Fibroblast of pulmonary artery (primary cell): ENCODE measurements around the gene GSTT4.

ENCODE experiments used
- DNase-seq: peaks from one replicate; pipeline ENCODE4 v3.0.0-alpha.2; 2010; ENCODE audit warnings: low read depth
- H3K4me3 ChIP-seq: replicated peaks from 2 replicates; pipeline ENCODE4 v1.5.1; 2011; ENCODE audit warnings: low read depth, mild to moderate bottlenecking, control low read depth, low read length, moderate library complexity
- CTCF ChIP-seq: IDR thresholded peaks from 2 replicates; pipeline ENCODE4 v1.5.1; 2011; ENCODE audit warnings: mild to moderate bottlenecking, control low read depth, low read length, inconsistent platforms; ENCODE audit errors: missing control alignments

GSTT4 gene

GRCh38 chr22:24011735-24012068 lies 6.4 kb upstream of the GSTT4 start:
- TF ChIP-seq CTCF: no peak
- DNase-seq: no peak
- H3K4me3 ChIP-seq: peak overlapping the region; percentile 93

- no peak overlapping the region for H3K4me3 ChIP-seq
- no peak for TF ChIP-seq CTCF
- no peak for DNase-seq
Observed at GRCh38 chr22:24010018-24010391, 4.8 kb upstream of the GSTT4 start.

GRCh38 chr22:24009227-24010017 lies 4.2 kb upstream of the GSTT4 start:
- H3K4me3 ChIP-seq: no peak overlapping the region
- DNase-seq: no peak
- no peak for TF ChIP-seq CTCF

GRCh38 chr22:24008381-24009226 lies 3.4 kb upstream of the GSTT4 start:
- no peak for DNase-seq
- no peak overlapping the region for H3K4me3 ChIP-seq
- TF ChIP-seq CTCF: no peak

GRCh38 chr22:24008022-24008283 lies 2.7 kb upstream of the GSTT4 start:
- no peak overlapping the region for H3K4me3 ChIP-seq
- no peak for DNase-seq
- TF ChIP-seq CTCF: no peak

- no peak overlapping the region for H3K4me3 ChIP-seq
- TF ChIP-seq CTCF: no peak
- no peak for DNase-seq
Observed at GRCh38 chr22:24007253-24008021, 2.2 kb upstream of the GSTT4 start.
